Astrocyte of the cerebellum (primary cell): ENCODE measurements around the gene PRKCE.

Source experiments
- DNase-seq: peaks from one replicate; pipeline ENCODE4 v3.0.0-alpha.2; 2011; ENCODE audit warnings: low read depth
- H3K4me3 ChIP-seq: 2 replicates; pipeline ENCODE4 v1.5.1; 2011; ENCODE audit warnings: mild to moderate bottlenecking, low read depth, low read length, moderate library complexity
- CTCF ChIP-seq: IDR thresholded peaks from 2 replicates; pipeline ENCODE4 v1.5.1; 2012; ENCODE audit warnings: low read length, low read depth, moderate library complexity, mild to moderate bottlenecking; ENCODE audit errors: missing control alignments
- in situ Hi-C: cut with HindIII; loops from 2 replicates; pipeline ENCODE4 v1.10.0; 2017; ENCODE audit warnings: low sequenced_read_pairs

Gene PRKCE

GRCh38 chr2:45728458-45728942 lies 77.0 kb downstream of the PRKCE start:
- DNase-seq: no peak
- no peak for TF ChIP-seq CTCF
- H3K4me3 ChIP-seq: no peak overlapping the region
- in situ Hi-C loops: no loop called here

GRCh38 chr2:45729753-45730512 lies 78.5 kb downstream of the PRKCE start:
- no peak for DNase-seq
- in situ Hi-C loops: no loop called here
- peak; percentile 23 for TF ChIP-seq CTCF
- no peak overlapping the region for H3K4me3 ChIP-seq

GRCh38 chr2:45731141-45731540 lies 79.7 kb downstream of the PRKCE start:
- TF ChIP-seq CTCF: no peak
- no peak overlapping the region for H3K4me3 ChIP-seq
- in situ Hi-C loops: no loop called here
- DNase-seq: no peak

GRCh38 chr2:45732436-45732835 lies 81.0 kb downstream of the PRKCE start:
- no peak for DNase-seq
- in situ Hi-C loops: no loop called here
- no peak overlapping the region for H3K4me3 ChIP-seq
- no peak for TF ChIP-seq CTCF

GRCh38 chr2:45732946-45733345 lies 81.5 kb downstream of the PRKCE start:
- DNase-seq: no peak
- H3K4me3 ChIP-seq: no peak overlapping the region
- TF ChIP-seq CTCF: no peak
- in situ Hi-C loops: no loop called here

GRCh38 chr2:45734336-45734735 lies 82.9 kb downstream of the PRKCE start:
- no peak for TF ChIP-seq CTCF
- H3K4me3 ChIP-seq: no peak overlapping the region
- DNase-seq: no peak
- in situ Hi-C loops: no loop called here
